ENCODE data around the gene MYT1. TPM values are rescaled to one million over a fixed set of nuclear protein-coding genes. Genes with fewer than 3 reads are reported as not detected.
"Not testable (repeated sequence)": the region's sequence is repeated elsewhere in the genome, so short reads cannot be mapped to it uniquely, and the experiment has no call there.

MYT1 gene
- total RNA-seq, 1 donor from 2014 or later: not detected

- DNase-seq (ENCODE audit: low read depth): peak; percentile 39
Measured at GRCh38 chr20:64166721-64167615, 2.7 kb downstream of the MYT1 start.

- peak; percentile 17 for DNase-seq (ENCODE audit: low read depth)
Measured at GRCh38 chr20:64167676-64168075, 3.4 kb downstream of the MYT1 start.

- DNase-seq (ENCODE audit: low read depth): peak; percentile 19
Measured at GRCh38 chr20:64168381-64169090, 4.3 kb downstream of the MYT1 start.

- peak; percentile 43 for DNase-seq (ENCODE audit: low read depth)
Measured at GRCh38 chr20:64169091-64169560, 4.9 kb downstream of the MYT1 start.

GRCh38 chr20:64171211-64171610 lies 7.0 kb downstream of the MYT1 start:
- DNase-seq (ENCODE audit: low read depth): no peak

- DNase-seq (ENCODE audit: low read depth): no peak
Measured at GRCh38 chr20:64173116-64173515, 8.9 kb downstream of the MYT1 start.

GRCh38 chr20:64176551-64176950 lies 12.3 kb downstream of the MYT1 start:
- no peak for DNase-seq (ENCODE audit: low read depth)

- DNase-seq (ENCODE audit: low read depth): no peak
Measured at GRCh38 chr20:64176971-64177370, 12.7 kb downstream of the MYT1 start.

- no peak for DNase-seq (ENCODE audit: low read depth)
Measured at GRCh38 chr20:64177384-64177783, 13.1 kb downstream of the MYT1 start.

GRCh38 chr20:64177787-64178186 lies 13.5 kb downstream of the MYT1 start:
- DNase-seq (ENCODE audit: low read depth): no peak

- not testable (repeated sequence) for DNase-seq (ENCODE audit: low read depth)
Measured at GRCh38 chr20:64178925-64179324, 14.7 kb downstream of the MYT1 start.

- DNase-seq (ENCODE audit: low read depth): no peak
Measured at GRCh38 chr20:64179805-64180204, 15.6 kb downstream of the MYT1 start.

GRCh38 chr20:64180673-64181072 lies 16.4 kb downstream of the MYT1 start:
- no peak for DNase-seq (ENCODE audit: low read depth)

GRCh38 chr20:64181391-64181790 lies 17.1 kb downstream of the MYT1 start:
- DNase-seq (ENCODE audit: low read depth): no peak

GRCh38 chr20:64182146-64182865 lies 18.1 kb downstream of the MYT1 start:
- DNase-seq (ENCODE audit: low read depth): no peak

- no peak for DNase-seq (ENCODE audit: low read depth)
Measured at GRCh38 chr20:64183313-64183712, 19.1 kb downstream of the MYT1 start.

GRCh38 chr20:64184795-64185194 lies 20.5 kb downstream of the MYT1 start:
- DNase-seq (ENCODE audit: low read depth): no peak

- DNase-seq (ENCODE audit: low read depth): no peak
Measured at GRCh38 chr20:64185276-64185900, 21.1 kb downstream of the MYT1 start.

- DNase-seq (ENCODE audit: low read depth): no peak
Measured at GRCh38 chr20:64186071-64186598, 21.9 kb downstream of the MYT1 start.

- not testable (repeated sequence) for DNase-seq (ENCODE audit: low read depth)
Measured at GRCh38 chr20:64187213-64187612, 23.0 kb downstream of the MYT1 start.

GRCh38 chr20:64188091-64188490 lies 23.8 kb downstream of the MYT1 start:
- DNase-seq (ENCODE audit: low read depth): no peak

Data from myocyte (in vitro differentiated cells).